Measurements from ENCODE around the gene PLPP3.

Gene PLPP3

GRCh38 chr1:56482486-56482885 is 96.9 kb downstream of the PLPP3 start:
- H3K27me3 Mint-ChIP-seq = peaks cover 25% of the 10 kb centered on the region
- H3K36me3 Mint-ChIP-seq = no peaks in the 10 kb centered on the region
- no peak overlapping the region for H3K27ac Mint-ChIP-seq
- peaks cover 5% of the 10 kb centered on the region for H3K9me3 Mint-ChIP-seq
- H3K4me3 Mint-ChIP-seq = no peak overlapping the region
- H3K4me1 Mint-ChIP-seq = no peaks in the 10 kb centered on the region

GRCh38 chr1:56481140-56481694 is 98.1 kb downstream of the PLPP3 start:
- no peaks in the 10 kb centered on the region for H3K4me1 Mint-ChIP-seq
- H3K9me3 Mint-ChIP-seq = peaks cover 5% of the 10 kb centered on the region
- H3K4me3 Mint-ChIP-seq = no peak overlapping the region
- no peak overlapping the region for H3K27ac Mint-ChIP-seq
- peaks cover 35% of the 10 kb centered on the region for H3K27me3 Mint-ChIP-seq
- H3K36me3 Mint-ChIP-seq = no peaks in the 10 kb centered on the region

- Mint-ChIP-seq H3K36me3 (no peaks in the 10 kb centered on the region), H3K4me3 (no peak overlapping the region), H3K27ac (no peak overlapping the region), H3K27me3 (peaks cover 39% of the 10 kb centered on the region), H3K9me3 (peaks cover 5% of the 10 kb centered on the region), H3K4me1 (no peaks in the 10 kb centered on the region)
These were observed 100.6 kb downstream of the PLPP3 start for GRCh38 chr1:56478734-56479133.

- Mint-ChIP-seq H3K27me3 (peaks cover 38% of the 10 kb centered on the region), H3K9me3 (no peaks in the 10 kb centered on the region), H3K27ac (no peak overlapping the region), H3K36me3 (no peaks in the 10 kb centered on the region), H3K4me1 (no peaks in the 10 kb centered on the region), H3K4me3 (no peak overlapping the region)
These were observed 101.9 kb downstream of the PLPP3 start for GRCh38 chr1:56477164-56478111.

- H3K9me3 Mint-ChIP-seq = no peaks in the 10 kb centered on the region
- H3K27me3 Mint-ChIP-seq = peaks cover 33% of the 10 kb centered on the region
- no peaks in the 10 kb centered on the region for H3K4me1 Mint-ChIP-seq
- H3K4me3 Mint-ChIP-seq = no peak overlapping the region
- H3K36me3 Mint-ChIP-seq = no peaks in the 10 kb centered on the region
- H3K27ac Mint-ChIP-seq = no peak overlapping the region
These were observed 105.6 kb downstream of the PLPP3 start for GRCh38 chr1:56473582-56474270.

- Mint-ChIP-seq H3K4me3 (no peak overlapping the region), H3K27me3 (peaks cover 29% of the 10 kb centered on the region), H3K36me3 (no peaks in the 10 kb centered on the region), H3K4me1 (no peaks in the 10 kb centered on the region), H3K9me3 (no peaks in the 10 kb centered on the region), H3K27ac (no peak overlapping the region)
These were observed 106.5 kb downstream of the PLPP3 start for GRCh38 chr1:56472860-56473259.

GRCh38 chr1:56469640-56470371 is 109.6 kb downstream of the PLPP3 start:
- Mint-ChIP-seq H3K9me3 (no peaks in the 10 kb centered on the region), H3K27ac (no peak overlapping the region), H3K27me3 (peaks cover 14% of the 10 kb centered on the region), H3K36me3 (no peaks in the 10 kb centered on the region), H3K4me3 (no peak overlapping the region), H3K4me1 (no peaks in the 10 kb centered on the region)

GRCh38 chr1:56468518-56468917 is 110.8 kb downstream of the PLPP3 start:
- no peak overlapping the region for H3K27ac Mint-ChIP-seq
- no peaks in the 10 kb centered on the region for H3K36me3 Mint-ChIP-seq
- H3K4me3 Mint-ChIP-seq = no peak overlapping the region
- peaks cover 14% of the 10 kb centered on the region for H3K27me3 Mint-ChIP-seq
- no peaks in the 10 kb centered on the region for H3K4me1 Mint-ChIP-seq
- H3K9me3 Mint-ChIP-seq = no peaks in the 10 kb centered on the region

- Mint-ChIP-seq H3K27me3 (peaks cover 12% of the 10 kb centered on the region), H3K36me3 (no peaks in the 10 kb centered on the region), H3K4me3 (no peak overlapping the region), H3K4me1 (no peaks in the 10 kb centered on the region), H3K27ac (no peak overlapping the region), H3K9me3 (no peaks in the 10 kb centered on the region)
These were observed 112.8 kb downstream of the PLPP3 start for GRCh38 chr1:56466538-56466937.

- no peaks in the 10 kb centered on the region for H3K9me3 Mint-ChIP-seq
- no peak overlapping the region for H3K4me3 Mint-ChIP-seq
- no peaks in the 10 kb centered on the region for H3K4me1 Mint-ChIP-seq
- no peak overlapping the region for H3K27ac Mint-ChIP-seq
- H3K27me3 Mint-ChIP-seq = peaks cover 5% of the 10 kb centered on the region
- no peaks in the 10 kb centered on the region for H3K36me3 Mint-ChIP-seq
These were observed 115.1 kb downstream of the PLPP3 start for GRCh38 chr1:56464294-56464693.

- Mint-ChIP-seq H3K9me3 (no peaks in the 10 kb centered on the region), H3K4me1 (no peaks in the 10 kb centered on the region), H3K27ac (no peak overlapping the region), H3K36me3 (no peaks in the 10 kb centered on the region), H3K4me3 (no peak overlapping the region), H3K27me3 (peaks cover 3% of the 10 kb centered on the region)
These were observed 116.0 kb downstream of the PLPP3 start for GRCh38 chr1:56463376-56463775.

- no peaks in the 10 kb centered on the region for H3K36me3 Mint-ChIP-seq
- peaks cover 3% of the 10 kb centered on the region for H3K27me3 Mint-ChIP-seq
- no peak overlapping the region for H3K4me3 Mint-ChIP-seq
- H3K27ac Mint-ChIP-seq = no peak overlapping the region
- no peaks in the 10 kb centered on the region for H3K4me1 Mint-ChIP-seq
- H3K9me3 Mint-ChIP-seq = no peaks in the 10 kb centered on the region
These were observed 117.2 kb downstream of the PLPP3 start for GRCh38 chr1:56462209-56462608.

- Mint-ChIP-seq H3K4me1 (no peaks in the 10 kb centered on the region), H3K9me3 (no peaks in the 10 kb centered on the region), H3K27ac (no peak overlapping the region), H3K4me3 (no peak overlapping the region), H3K27me3 (peaks cover 3% of the 10 kb centered on the region), H3K36me3 (no peaks in the 10 kb centered on the region)
These were observed 117.9 kb downstream of the PLPP3 start for GRCh38 chr1:56461158-56462127.

- Mint-ChIP-seq H3K27me3 (peaks cover 3% of the 10 kb centered on the region), H3K9me3 (no peaks in the 10 kb centered on the region), H3K27ac (no peak overlapping the region), H3K4me3 (no peak overlapping the region), H3K4me1 (no peaks in the 10 kb centered on the region), H3K36me3 (no peaks in the 10 kb centered on the region)
These were observed 120.1 kb downstream of the PLPP3 start for GRCh38 chr1:56459260-56459659.
